GM20000 (cell line): ENCODE data around the gene PIK3IP1.

Source experiments
- DNase-seq: peaks from one replicate; pipeline ENCODE4 v3.0.0; 2012; ENCODE audit warnings: low spot score
- TF ChIP-seq, protein P1 (sequence below): IDR thresholded peaks from 2 replicates; pipeline ENCODE4 v1.5.1; 2012; ENCODE audit warnings: mild to moderate bottlenecking, control low read depth; ENCODE audit errors: extremely low read depth, missing control alignments

PIK3IP1 gene

DNA sequence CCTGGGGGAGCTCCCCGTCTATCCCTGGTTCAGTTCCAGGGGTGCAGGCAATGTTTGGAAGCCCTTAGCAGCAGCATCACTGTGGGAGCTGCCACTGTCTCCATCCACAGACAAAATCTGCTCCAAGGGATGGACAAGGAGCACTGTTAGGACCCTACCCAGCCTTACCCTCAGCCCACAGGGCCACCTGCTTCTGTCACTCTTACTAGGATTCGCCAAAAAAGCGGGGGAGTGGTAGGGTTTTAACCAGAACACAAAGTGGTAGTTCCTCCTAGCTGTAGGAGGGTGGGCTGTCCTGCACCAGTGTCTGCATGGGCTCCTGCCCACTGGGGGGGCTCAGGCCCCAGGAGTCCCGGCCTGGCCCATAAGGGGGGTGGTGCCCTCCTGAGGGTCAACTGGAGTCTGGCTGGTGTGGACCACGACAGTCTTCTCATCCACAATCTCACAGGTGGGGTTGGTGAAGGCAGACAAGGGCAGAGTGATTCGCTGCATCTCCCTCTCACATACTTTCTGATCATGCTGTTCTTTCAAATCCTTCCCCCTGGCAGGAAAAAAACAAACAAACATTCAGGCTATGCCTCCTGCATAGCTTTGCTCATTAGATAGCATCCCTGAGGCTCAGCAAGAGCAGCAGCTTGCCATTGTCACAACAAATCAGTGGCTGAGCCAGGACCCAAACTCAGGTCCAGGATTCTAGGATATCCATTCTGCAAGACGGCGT lies 9.4 kb downstream of the PIK3IP1 start:
- no peak for DNase-seq
- TF ChIP-seq, protein P1, sequence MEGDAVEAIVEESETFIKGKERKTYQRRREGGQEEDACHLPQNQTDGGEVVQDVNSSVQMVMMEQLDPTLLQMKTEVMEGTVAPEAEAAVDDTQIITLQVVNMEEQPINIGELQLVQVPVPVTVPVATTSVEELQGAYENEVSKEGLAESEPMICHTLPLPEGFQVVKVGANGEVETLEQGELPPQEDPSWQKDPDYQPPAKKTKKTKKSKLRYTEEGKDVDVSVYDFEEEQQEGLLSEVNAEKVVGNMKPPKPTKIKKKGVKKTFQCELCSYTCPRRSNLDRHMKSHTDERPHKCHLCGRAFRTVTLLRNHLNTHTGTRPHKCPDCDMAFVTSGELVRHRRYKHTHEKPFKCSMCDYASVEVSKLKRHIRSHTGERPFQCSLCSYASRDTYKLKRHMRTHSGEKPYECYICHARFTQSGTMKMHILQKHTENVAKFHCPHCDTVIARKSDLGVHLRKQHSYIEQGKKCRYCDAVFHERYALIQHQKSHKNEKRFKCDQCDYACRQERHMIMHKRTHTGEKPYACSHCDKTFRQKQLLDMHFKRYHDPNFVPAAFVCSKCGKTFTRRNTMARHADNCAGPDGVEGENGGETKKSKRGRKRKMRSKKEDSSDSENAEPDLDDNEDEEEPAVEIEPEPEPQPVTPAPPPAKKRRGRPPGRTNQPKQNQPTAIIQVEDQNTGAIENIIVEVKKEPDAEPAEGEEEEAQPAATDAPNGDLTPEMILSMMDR: no peak

DNA sequence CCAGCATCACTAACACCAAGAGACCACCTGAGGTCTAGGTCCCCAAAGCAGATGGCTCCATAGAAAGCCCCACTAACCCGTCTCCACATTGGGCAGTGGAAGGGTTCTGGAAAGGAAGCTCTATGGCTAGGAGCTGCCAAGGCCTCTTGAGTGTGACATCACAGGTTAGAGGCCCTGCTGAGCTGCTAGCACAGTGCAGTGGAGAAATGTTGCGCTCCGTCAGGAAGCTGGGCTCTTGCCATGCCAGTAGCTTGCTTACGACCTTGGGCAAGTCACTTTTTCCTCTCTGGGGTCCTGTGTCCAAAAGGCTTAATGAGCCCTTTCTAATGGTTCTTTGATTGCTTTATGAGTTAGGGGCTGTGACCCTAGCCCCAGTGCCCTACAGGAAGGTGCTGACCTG lies 10.6 kb downstream of the PIK3IP1 start:
- TF ChIP-seq, protein P1: no peak
- no peak for DNase-seq

DNA sequence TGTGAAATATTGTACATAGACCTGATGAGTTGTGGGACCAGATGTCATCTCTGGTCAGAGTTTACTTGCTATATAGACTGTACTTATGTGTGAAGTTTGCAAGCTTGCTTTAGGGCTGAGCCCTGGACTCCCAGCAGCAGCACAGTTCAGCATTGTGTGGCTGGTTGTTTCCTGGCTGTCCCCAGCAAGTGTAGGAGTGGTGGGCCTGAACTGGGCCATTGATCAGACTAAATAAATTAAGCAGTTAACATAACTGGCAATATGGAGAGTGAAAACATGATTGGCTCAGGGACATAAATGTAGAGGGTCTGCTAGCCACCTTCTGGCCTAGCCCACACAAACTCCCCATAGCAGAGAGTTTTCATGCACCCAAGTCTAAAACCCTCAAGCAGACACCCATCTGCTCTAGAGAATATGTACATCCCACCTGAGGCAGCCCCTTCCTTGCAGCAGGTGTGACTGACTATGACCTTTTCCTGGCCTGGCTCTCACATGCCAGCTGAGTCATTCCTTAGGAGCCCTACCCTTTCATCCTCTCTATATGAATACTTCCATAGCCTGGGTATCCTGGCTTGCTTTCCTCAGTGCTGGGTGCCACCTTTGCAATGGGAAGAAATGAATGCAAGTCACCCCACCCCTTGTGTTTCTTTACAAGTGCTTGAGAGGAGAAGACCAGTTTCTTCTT lies 12.3 kb downstream of the PIK3IP1 start:
- no peak for DNase-seq

DNA sequence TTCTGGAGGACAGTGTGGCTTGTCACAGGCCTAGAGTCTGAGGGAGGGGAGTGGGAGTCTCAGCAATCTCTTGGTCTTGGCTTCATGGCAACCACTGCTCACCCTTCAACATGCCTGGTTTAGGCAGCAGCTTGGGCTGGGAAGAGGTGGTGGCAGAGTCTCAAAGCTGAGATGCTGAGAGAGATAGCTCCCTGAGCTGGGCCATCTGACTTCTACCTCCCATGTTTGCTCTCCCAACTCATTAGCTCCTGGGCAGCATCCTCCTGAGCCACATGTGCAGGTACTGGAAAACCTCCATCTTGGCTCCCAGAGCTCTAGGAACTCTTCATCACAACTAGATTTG lies 13.0 kb downstream of the PIK3IP1 start:
- DNase-seq: no peak
- TF ChIP-seq, protein P1: no peak

More for the DNA sequence above, 12.3 kb downstream of the PIK3IP1 start:
- TF ChIP-seq, protein P1: no peak

DNA sequence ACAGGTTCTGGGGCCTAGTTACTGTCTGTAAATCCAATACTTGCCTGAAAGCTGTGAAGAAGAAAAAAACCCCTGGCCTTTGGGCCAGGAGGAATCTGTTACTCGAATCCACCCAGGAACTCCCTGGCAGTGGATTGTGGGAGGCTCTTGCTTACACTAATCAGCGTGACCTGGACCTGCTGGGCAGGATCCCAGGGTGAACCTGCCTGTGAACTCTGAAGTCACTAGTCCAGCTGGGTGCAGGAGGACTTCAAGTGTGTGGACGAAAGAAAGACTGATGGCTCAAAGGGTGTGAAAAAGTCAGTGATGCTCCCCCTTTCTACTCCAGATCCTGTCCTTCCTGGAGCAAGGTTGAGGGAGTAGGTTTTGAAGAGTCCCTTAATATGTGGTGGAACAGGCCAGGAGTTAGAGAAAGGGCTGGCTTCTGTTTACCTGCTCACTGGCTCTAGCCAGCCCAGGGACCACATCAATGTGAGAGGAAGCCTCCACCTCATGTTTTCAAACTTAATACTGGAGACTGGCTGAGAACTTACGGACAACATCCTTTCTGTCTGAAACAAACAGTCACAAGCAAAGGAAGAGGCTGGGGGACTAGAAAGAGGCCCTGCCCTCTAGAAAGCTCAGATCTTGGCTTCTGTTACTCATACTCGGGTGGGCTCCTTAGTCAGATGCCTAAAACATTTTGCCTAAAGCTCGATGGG lies 13.5 kb downstream of the PIK3IP1 start:
- TF ChIP-seq, protein P1: no peak
- no peak for DNase-seq

DNA sequence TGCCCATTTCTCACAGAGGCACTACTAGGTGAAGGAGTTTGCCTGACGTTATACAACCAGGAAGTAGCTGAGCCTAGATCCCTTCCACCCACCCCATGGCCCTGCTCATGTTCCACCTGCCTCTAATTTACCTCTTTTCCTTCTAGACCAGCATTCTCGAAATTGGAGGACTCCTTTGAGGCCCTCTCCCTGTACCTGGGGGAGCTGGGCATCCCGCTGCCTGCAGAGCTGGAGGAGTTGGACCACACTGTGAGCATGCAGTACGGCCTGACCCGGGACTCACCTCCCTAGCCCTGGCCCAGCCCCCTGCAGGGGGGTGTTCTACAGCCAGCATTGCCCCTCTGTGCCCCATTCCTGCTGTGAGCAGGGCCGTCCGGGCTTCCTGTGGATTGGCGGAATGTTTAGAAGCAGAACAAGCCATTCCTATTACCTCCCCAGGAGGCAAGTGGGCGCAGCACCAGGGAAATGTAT lies 14.1 kb downstream of the PIK3IP1 start:
- DNase-seq: no peak
- TF ChIP-seq, protein P1: no peak

DNA sequence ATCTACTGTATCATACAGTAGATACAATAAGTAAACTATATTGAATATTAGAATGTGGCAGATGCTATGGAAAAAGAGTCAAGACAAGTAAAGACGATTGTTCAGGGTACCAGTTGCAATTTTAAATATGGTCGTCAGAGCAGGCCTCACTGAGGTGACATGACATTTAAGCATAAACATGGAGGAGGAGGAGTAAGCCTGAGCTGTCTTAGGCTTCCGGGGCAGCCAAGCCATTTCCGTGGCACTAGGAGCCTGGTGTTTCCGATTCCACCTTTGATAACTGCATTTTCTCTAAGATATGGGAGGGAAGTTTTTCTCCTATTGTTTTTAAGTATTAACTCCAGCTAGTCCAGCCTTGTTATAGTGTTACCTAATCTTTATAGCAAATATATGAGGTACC lies 14.5 kb downstream of the PIK3IP1 start:
- TF ChIP-seq, protein P1: no peak
- DNase-seq: no peak
